NCI-H2227 (cell line): ENCODE data around the gene CIAO2A.

ENCODE experiments used
- DNase-seq: peaks from one replicate; lab custom pipeline; 2025; ENCODE audit not compliant: unreplicated experiment; lab: John Stamatoyannopoulos, UW

The CIAO2A gene

DNA sequence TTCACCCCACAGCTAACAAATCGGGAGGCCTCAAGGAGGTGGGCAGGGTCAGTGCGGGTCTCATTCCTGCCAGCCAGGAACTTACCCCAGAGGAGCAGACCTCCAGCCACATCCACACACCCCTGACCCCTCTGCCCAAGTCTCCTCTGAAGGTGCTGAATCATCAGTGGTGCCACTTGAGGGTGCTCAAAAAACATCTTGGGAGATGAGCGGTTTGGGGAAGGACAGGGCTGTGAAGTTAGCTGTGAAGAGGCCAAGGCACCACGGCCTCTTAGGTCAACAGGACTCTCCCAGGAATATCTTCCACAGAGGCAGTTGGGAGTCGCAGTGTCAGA lies 48.6 kb downstream of the CIAO2A start:
- DNase-seq = no peak

DNA sequence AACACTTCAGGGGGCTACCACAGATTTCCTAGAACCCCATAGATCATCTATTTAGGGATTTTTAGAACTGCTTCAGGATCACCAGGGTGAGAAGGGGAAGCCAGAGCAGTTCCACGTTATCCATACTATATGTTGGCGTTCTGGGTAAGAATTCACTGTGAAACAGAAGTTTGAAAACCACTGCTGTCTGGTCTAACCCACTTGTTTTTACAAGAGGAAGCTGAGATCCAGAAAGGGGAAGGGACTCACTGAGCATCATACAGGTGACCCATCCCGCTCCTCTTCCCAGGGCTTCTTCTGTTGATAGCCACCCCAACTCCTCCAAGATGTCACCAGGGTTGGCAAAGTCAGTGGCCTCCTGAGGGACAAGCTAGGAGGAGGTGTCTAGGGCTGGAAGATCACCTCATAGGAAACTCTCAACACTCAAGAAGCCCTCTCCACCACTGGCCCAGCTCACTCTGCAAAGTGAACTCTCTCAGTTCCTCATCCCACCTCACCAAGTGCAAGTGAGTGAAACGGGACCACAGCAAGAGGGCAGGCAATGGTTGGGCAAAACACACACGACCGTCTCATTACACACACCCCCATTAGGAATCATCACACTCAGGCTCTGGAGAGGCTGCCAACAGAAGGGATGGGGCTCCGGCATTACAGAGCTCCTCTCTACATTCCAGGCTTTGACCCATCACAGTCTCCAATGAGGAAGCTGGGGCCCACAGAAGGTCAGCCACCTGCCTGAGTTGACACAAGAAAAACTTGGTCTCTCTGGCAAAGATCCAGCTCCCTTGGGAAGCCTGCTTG lies 49.1 kb downstream of the CIAO2A start:
- DNase-seq = no peak

DNA sequence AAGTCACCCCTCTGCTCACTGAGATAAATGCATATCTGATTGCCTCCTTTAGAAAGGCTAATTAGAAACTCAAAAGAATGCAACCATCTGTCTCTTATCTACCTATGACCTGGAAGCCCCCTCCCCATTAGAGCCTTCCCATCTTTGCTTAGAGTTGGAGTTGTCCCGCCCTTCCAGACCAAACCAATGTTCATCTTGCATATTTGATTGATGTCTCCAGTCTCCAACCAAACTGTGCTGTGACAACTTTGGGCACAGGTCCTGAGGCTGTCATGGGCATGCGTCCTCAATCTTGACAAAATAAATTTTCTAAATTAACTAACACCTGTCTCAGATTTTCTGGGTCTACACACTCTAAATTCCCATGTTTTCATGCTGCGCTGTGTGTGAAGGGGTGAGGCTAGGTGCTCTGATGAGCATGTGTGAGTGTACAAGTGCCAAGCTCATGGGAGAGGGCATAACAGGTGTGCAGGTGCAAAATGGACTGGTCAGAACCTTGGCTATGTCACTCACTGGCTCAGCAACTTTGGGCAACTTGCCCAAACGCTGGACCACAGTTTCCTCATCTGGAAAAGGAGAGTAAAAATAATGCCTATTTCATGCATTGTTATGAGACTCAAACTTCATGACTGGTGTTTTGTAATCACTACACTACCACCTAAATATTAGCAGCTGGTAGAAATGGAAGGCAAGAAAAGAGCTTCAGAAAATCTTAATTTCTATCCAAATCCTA lies 54.6 kb downstream of the CIAO2A start:
- DNase-seq = no peak

DNA sequence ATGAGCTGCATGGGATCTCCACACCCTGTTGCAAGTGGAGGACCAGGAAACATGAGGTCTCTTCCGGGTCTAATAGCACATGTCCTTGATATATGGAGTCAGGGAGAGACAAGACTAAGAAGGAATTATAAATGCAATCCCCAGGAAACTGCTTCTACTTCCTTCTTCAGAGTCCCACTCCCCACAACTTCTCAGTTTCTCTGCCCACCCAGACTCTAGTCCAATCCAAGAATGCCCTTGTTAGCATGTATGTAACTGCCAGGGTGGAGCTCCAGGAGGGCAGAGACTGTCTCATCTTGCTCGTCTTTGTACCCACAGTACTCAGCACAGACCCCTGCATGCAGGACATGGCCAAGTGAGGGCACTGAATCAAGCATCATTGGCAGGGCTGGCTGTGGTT lies 55.7 kb downstream of the CIAO2A start:
- no peak for DNase-seq

DNA sequence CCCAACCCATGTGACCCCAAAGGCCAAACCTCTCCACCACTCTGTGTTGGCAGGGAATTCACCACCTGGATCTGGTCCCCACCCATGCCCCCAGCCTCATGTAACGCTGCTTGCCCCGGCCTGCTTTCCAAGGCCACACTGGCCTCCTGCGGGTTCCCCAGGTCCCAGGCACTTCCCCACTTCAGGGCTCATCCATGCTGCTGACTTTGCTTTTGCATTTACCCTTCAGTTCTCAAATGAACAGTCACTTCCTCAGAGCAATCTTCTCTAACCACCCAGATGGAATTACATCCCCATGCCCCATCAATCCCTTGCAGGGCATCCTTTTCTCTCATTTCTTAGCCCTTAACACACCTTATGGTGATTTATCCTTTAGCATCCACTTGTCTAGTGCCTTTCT lies 56.5 kb downstream of the CIAO2A start:
- no peak for DNase-seq

DNA sequence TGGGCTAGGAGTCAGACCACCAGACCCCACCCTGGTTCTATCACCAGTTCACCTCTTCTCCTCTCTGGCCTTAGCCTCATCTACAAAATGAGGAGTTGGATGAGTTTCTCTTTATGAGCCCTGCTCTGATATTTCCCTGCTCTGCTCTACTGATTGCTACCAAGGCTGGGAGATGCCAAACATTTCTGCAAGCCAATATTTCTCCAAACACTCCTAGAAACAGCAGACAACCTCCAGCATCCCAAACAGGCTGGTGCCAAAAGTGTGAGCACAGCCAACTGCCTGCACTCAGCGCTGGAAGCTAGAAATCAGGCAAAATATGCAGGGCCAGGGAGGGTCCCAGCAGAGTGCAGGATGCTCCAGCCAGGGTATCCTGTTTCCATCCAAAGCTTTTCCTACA lies 58.1 kb downstream of the CIAO2A start:
- DNase-seq = no peak

DNA sequence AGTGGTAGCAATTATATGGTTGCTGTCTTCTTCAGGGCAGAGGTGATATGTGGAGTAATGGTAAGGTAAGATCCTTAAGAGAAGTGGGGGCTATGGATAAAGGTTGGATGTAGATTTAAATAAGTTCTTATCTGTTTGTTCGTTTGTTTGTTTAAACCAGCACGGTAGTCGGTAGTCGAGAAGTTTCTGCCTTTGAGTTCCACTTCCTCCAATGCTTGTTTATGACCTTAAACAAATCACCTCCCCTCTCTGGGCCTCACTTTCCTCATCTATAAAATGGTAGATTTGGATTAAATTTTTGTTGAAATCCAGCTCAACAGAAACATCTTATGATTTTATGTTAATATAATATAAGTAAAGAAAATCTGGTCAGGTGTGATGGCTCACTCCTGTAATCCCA lies 59.1 kb downstream of the CIAO2A start:
- DNase-seq = no peak

DNA sequence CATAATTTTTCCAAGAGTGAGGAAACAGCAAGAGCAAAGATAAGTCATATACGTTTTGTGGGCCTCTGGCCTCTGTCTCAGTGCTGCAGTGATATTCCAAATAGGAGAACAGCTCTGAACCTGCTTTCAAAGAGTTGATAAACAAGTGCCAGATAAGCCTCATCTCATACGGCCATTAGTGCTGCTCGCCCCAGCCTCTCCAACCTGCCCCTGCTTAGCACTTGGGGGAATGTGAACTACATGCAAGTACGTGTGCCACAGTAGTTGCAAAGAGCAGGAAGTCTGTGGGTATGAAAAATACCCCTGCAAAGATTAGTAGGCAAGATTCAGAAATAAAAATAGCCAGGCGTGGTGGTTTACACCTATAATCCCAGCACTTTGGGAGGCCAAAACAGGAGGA lies 61.3 kb downstream of the CIAO2A start:
- no peak for DNase-seq

DNA sequence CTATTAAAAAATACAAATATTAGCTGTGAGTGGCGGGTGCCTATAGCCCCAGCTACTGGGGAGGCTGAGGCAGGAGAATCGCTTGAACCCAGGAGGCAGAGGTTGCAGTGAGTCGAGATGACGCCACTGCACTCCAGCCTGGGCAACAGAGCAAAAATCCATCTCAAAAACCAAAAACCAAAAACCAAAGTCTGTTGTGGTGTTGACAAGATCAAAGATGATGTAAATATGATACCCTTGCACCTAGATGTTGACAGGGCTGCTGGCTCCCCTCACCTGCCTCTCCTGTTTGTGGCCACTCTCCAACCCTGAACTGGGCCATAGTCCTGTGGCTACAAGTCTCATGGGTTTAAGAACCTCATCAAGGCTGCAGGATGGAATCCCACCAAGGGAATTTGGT lies 63.5 kb downstream of the CIAO2A start:
- DNase-seq = no peak

DNA sequence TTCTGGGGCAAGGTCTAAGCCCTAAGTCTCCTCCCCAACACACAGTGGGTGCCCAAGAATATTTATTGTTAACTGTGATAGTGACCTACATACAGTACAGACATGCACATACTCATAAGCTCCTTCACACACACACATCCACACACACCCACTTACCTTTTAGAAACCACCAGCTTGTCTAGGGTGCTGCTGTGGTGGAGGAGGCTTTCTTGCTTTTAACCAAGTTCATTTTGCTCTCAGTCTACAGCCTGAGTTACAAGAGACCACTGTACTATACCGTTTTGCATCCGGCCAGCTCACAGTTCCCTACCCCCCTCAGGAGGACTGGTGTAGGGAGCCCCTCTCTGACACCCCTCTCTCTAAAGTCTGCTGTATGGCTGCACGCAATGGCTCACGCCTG lies 64.0 kb downstream of the CIAO2A start:
- no peak for DNase-seq

DNA sequence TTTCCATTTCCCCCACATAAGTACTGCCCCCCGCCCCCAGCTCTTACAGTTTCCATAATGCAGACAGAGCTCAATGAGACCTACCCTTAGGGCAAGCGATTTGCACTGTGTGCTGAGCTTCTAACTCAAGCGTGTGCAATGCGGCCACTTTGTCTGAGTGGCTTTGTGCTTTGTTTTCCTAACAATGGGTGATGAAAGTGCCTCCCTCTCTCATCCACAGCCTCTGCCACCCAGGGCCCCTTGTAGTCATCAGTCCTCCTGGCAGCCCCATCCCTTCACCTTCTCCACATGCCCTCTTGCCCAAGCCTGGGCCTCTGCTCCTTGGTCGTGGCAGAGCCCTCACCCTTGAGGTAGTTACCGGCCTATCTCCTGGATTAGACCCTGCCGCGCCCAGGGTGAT lies 64.5 kb downstream of the CIAO2A start:
- no peak for DNase-seq

DNA sequence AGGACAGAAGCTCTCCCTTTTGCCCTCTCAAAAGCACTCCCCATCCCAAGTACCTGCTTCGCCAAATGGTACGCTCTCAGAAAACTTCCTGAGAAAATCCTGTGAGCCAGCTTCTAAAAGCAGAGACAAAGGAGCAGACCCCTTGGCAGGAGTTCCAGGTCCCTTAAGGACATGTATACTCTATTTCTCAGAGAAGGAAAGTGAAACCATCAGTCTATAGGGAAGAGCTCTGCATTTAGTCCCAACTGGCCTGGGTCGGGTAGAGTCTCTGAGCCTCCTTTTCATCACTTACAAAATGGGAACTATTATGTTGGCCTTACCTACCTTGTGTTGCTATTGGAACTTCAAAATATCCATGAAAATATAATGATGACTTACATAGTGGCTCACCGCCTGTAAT lies 67.0 kb downstream of the CIAO2A start:
- no peak for DNase-seq

DNA sequence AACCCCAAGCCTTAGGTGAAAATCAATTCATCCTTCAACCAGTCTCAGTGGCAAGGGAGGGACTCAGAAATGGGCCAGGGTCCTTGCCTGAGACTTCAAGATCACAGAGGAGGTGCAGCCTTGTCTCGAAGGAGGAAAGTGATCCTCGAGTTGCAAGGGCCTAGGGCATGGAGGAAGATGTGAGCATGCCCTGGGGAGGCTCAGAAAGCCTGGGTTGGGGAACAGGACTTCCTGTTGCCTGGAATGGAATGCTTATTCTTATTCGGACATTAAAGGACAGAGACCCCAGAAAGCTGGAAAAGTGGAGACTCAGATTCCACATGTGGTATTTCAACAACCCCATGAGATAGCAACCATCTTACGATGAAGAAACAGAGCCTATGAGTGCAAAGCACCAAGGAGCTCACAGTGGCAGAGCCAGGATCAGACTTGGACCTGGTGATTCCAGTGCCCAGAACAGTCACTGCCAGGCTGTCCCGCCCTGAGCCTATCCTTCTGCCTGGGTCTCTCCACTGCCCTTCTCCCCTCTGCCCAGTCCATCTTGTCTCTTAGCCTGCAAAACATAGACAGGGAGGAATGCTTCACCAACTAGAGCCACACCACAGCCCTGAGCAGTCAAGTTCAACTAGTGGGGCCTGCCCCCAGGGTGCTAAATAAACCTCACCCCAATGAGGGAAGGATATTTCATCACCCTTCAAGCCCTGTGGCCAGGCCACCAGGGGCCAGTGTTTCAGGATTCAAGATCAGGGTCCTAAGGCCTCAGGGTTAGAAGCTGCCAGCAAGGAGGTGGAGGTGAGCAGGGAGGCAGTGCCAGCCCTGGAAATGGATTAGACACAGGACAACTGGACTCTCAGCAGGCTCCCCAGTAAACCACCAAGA lies 69.2 kb downstream of the CIAO2A start:
- DNase-seq = no peak

DNA sequence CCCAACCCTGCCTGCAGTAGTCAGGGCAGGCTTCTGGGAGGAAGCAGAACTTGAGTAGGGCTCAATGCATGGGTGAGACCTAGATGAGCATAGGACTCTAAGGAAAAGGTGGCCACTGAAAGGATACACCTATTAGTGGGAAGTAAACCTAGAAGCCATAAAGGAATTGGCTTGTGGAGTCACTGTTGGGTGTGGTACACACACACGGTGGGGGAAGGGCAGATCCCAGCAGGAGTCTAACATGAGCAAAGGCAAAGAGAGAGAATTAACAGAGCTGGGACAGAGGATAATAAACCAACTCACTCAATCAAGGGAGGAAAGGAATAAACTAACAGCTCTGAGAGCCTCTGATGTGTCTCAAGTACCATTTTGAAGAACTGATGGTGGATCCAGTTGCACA lies 70.4 kb downstream of the CIAO2A start:
- DNase-seq = no peak

DNA sequence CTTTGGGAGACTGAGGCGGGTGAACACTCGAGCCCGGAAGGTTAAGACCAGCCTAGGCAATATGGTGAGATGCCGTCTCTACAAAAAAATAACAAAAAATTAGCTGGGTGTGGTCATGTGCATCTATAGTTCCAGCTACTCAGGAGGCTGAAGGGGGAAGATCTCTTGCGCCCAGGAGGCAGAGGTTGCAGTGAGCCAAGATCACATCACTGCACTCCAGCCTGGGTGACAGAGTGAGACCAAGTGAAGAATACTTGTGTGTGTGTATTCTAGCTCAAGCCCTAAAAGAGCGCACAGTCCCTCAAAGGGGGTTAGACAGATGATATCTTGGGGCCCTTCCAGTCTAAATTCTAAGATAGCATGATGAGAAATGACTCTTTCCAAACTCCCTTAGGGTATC lies 71.1 kb downstream of the CIAO2A start:
- DNase-seq = no peak
